PFSK-1 (cell line): ENCODE data around the gene DHRSX.

ENCODE experiments used
- POLR2AphosphoS5 ChIP-seq: IDR thresholded peaks from 2 replicates; pipeline ENCODE4 v1.6.1; 2012; ENCODE audit warnings: low read depth, mild to moderate bottlenecking, control low read depth, low read length, moderate library complexity
- SIN3A ChIP-seq: IDR thresholded peaks from 2 replicates; pipeline ENCODE4 v1.6.1; 2012; ENCODE audit warnings: mild to moderate bottlenecking, low read length, moderate library complexity, borderline replicate concordance; ENCODE audit not compliant: insufficient read depth
- TF ChIP-seq, protein P1 (sequence below), 2 experiments: IDR thresholded peaks; 2 replicates each; pipeline versions ENCODE4 v1.6.1 to v1.8.0; 2011 to 2012; ENCODE audit warnings: low read depth in 2 of 2, low read length in 2 of 2, control low read depth in 1 of 2, inconsistent platforms in 1 of 2, mild to moderate bottlenecking in 1 of 2, moderate library complexity in 1 of 2; ENCODE audit not compliant: insufficient read depth in 1 of 2

DNA sequence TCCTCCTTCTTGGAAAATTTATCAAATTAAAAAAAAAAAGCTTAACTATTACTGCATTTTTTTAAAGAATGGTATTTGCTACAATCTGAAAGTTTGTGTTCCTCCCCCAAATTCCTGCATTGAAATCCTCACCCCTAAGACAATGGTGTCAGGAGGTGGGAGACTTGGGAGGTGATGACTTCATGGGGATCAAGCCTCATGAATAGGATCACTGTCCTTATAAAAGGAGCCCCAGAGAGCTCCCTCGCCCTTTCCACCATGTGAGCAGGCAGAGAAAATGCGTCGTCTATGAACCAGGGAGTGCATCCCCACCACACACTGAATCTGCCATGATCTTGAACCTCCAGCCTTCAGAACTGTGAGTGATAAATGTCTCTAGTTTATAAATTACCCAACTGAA is 38.0 kb downstream of the DHRSX start:
- TF ChIP-seq POLR2AphosphoS5 (no peak), SIN3A (no peak)
- TF ChIP-seq, protein P1, sequence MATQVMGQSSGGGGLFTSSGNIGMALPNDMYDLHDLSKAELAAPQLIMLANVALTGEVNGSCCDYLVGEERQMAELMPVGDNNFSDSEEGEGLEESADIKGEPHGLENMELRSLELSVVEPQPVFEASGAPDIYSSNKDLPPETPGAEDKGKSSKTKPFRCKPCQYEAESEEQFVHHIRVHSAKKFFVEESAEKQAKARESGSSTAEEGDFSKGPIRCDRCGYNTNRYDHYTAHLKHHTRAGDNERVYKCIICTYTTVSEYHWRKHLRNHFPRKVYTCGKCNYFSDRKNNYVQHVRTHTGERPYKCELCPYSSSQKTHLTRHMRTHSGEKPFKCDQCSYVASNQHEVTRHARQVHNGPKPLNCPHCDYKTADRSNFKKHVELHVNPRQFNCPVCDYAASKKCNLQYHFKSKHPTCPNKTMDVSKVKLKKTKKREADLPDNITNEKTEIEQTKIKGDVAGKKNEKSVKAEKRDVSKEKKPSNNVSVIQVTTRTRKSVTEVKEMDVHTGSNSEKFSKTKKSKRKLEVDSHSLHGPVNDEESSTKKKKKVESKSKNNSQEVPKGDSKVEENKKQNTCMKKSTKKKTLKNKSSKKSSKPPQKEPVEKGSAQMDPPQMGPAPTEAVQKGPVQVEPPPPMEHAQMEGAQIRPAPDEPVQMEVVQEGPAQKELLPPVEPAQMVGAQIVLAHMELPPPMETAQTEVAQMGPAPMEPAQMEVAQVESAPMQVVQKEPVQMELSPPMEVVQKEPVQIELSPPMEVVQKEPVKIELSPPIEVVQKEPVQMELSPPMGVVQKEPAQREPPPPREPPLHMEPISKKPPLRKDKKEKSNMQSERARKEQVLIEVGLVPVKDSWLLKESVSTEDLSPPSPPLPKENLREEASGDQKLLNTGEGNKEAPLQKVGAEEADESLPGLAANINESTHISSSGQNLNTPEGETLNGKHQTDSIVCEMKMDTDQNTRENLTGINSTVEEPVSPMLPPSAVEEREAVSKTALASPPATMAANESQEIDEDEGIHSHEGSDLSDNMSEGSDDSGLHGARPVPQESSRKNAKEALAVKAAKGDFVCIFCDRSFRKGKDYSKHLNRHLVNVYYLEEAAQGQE (IDR thresholded peaks at IDR 0.05; ENCODE audit: insufficient read depth in 1 of 2, low read depth in 2 of 2, low read length in 2 of 2), result no peak
